HG02970 (cell line): ENCODE measurements around the gene IFT80.
"Not testable (repeated sequence)": the region's sequence is repeated elsewhere in the genome, so short reads cannot be mapped to it uniquely, and the experiment has no call there.

Experiments
- ATAC-seq: cut with Tn5 transposase; IDR thresholded peaks from one replicate; pipeline ENCODE4 v1.9.1; 2021; ENCODE audit warnings: mild to moderate bottlenecking, moderate library complexity, moderate number of reproducible peaks; ENCODE audit not compliant: unreplicated experiment, low FRiP score

Gene IFT80

DNA sequence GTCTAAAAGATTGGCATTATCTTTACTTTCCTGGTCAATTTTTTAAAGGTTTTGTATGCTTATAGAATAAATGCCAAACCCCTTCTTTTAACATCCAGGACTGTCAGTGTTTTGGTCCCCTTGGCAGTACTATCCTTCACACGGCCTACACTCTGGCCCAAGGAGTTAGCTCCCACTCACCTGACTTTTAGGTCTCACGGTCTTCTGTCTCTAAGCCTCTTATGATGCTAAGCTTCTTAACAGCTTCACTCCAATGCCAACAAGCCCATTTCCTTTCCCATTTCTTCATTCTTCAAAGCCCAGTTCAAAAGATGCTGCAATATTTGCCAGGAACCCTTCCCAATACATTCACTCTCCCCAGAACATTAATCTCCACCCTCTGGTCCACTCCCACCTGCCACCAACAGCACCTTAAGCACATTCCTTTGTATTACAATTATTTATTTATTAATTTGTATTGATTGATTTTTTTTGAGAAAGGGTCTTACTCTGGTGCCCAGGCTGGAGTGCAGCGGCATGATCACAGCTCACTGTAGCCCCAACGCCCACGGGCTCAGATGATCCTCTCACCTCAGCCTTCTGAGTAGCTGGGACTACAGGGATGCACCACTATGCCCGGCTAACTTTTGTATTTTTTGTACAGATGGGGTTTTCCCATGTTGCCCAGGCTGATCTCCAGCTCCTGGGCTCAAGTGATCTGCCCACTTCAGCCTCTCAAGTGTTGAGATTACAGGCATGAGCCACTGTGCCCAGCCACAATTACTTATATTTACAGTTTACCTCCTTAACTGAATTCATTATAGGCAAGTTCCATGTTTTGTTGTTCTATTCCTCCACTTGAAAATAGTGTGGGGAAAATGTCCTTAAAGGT, 27.8 kb downstream of the IFT80 start:
- ATAC-seq, result no peak

GRCh38 chr3:160369784-160370183, 29.2 kb downstream of the IFT80 start:
- no peak for ATAC-seq

GRCh38 chr3:160368804-160369203, 30.2 kb downstream of the IFT80 start:
- no peak for ATAC-seq

- no peak for ATAC-seq
Measured at GRCh38 chr3:160365869-160366522, 33.0 kb downstream of the IFT80 start.

DNA sequence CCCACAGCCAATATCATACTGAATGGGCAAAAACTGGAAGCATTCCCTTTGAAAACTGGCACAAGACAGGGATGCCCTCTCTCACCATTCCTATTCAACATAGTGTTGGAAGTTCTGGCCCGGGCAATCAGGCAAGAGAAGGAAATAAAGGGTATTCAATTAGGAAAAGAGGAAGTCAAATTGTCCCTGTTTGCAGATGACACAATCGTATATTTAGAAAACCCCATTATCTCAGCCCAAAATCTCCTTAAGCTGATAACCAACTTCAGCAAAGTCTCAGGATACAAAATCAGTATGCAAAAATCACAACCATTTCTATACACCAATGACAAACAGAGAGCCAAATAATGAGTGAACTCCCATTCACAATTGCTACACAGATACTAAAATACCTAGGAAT, 36.1 kb downstream of the IFT80 start:
- not testable (repeated sequence) for ATAC-seq

GRCh38 chr3:160355826-160356225, 43.2 kb downstream of the IFT80 start:
- no peak for ATAC-seq

DNA sequence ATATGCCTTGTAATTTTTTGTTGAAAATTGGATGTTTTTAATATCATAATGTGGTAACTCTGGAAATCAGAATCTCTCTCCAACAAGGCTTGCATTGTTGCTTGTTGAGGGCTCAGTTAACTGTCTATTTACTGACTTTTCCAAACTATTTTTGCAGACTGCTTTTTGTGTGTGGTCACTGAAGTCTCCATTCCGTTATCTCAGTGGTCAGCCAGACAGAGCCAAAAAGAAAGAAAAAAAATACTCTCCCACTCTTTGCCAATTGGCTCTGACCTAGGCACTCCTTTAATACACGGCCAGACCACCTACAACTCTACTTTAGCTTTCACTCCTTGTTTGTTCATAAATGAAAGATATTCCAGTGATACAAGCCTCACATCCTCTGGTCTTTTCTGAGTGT, 52.5 kb downstream of the IFT80 start:
- no peak for ATAC-seq

- ATAC-seq, result no peak
Measured at GRCh38 chr3:160343132-160343531, 55.9 kb downstream of the IFT80 start.

- no peak for ATAC-seq
Measured at GRCh38 chr3:160340351-160340750, 58.7 kb downstream of the IFT80 start.

DNA sequence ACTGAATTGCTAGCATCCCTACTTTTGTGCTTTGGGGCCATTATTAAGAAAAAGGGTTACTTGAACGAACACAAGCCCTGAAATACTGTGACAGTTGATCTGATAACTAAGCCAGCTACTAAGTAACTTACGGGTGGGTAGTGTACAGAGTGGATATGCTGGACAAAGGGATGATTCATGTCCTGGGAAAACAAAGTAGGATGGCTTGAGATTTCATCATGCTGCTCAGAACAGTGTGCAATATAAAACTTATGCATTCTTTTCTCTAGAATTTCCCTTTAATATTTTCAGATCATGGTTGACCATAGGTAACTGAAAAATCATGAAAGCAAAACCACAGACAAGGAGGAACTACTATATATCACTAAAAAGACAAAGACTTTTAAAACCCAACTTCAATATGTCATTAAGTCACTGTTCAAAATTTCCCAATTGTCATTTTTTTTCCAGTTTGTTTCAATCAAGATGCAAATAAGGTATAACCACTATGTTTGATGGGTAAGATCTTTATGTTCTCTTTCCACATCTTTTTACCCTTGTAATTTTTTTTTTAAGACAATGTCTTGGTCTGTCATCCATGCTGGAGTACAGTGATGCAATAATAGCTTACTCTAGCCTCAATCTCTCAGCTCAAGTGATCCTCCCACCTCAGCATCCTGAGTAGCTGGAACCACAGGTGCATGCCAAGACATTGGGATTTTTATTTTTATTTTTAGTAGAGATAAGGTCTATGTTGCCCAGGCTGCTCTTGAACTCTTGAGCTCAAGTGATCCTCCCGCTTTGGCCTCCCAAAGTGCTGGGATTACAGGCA, 67.7 kb downstream of the IFT80 start:
- ATAC-seq, result no peak

- ATAC-seq, result no peak
Measured at GRCh38 chr3:160330690-160331089, 68.3 kb downstream of the IFT80 start.

DNA sequence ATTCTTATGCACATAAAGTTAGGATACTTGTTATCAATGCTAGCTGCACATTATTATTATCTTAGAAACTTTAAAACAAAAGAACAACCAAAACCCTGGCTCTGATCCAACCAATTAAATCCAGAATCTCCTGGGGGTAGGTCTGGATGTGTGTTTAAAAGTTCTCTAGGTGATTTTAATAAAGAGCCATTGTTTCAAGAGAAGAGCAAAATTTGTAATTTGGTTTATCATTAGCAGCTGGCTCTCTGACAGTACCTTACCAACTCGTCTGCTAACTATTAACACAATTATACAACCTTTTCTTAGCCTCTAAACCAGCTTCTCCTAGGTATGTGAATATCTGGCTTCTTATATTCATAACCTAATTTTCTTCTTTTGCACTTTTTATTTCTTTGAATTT, 68.9 kb downstream of the IFT80 start:
- no peak for ATAC-seq

- not testable (repeated sequence) for ATAC-seq
Measured at GRCh38 chr3:160326286-160326685, 72.7 kb downstream of the IFT80 start.

GRCh38 chr3:160321821-160322220, 77.2 kb downstream of the IFT80 start:
- ATAC-seq, result not testable (repeated sequence)

DNA sequence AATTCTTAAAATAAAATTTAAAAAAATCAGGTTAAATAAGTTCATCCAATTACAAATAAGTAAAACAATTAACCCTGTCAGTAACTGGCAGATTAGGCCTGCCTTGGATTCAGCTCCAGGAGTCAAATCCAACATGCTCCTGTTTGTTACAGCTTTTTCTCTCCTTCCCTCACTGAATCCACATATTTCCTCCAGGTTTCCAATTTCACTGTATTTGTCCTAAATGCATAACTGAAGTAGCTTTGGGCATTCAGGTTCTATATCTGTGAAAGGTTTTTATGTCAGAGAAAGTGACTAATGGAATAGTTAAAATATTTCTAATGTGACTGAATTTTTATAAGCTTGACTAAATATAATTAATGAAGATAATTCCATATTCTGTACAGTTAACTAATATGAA, 79.7 kb downstream of the IFT80 start:
- no peak for ATAC-seq

- ATAC-seq, result no peak
Measured at GRCh38 chr3:160314995-160315394, 84.0 kb downstream of the IFT80 start.

- no peak for ATAC-seq
Measured at GRCh38 chr3:160312014-160312624, 86.9 kb downstream of the IFT80 start.

DNA sequence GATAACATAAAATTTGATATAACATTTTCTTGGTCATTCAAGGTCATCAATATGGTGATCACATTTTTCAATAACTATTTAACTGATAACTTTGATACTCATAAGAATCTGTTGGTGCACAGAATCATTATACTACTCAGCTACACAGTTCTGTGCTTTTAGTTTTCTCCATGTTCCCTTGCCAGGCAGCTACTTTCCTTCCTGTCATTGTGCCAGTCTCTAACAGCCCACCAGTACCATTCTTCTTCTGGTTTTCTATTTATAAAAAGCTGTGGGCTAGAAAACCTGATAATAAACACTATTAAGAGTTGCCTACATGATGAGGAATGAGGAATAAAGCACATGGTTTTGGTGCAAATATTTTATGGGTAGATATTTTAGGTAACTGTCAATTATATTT, 96.2 kb downstream of the IFT80 start:
- ATAC-seq, result no peak

GRCh38 chr3:160296591-160296990, 102.4 kb downstream of the IFT80 start:
- ATAC-seq, result no peak

DNA sequence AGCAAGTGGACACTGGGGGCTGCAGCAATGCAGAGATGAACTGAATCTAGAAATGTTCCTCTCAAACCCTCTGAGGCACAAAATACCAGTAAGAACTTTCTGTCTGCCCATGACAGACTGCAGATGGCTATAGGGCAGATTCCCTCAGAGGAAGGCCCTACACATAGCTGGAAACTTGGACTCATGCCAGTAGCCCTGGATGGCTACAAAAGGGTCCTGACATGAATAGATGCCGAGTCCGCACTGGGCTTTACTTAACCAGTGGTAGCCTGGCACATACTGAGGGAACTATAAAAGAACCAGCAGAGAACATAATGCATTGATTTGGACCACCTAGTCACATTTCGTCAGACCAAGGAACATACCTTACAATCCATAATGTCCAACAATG, 107.1 kb downstream of the IFT80 start:
- ATAC-seq, result no peak
